Esophagus muscularis mucosa (tissue), 3 donors: ENCODE results near the gene MBD5.

Experiments
- POLR2A ChIP-seq: fragments of 450-650 bp; IDR thresholded peaks from one replicate; pipeline ENCODE4 v1.6.1; 2017; ENCODE audit warnings: antibody characterized with exemption, moderate library complexity, mild to moderate bottlenecking, low read depth
- TF ChIP-seq, protein P1 (sequence below), 3 experiments: fragments of 200-600 bp in 2 of 3; fragments of 450-650 bp in 1 of 3; sonication (generic) in 2 of 3; IDR thresholded peaks; one replicate each; pipeline ENCODE4 v1.5.1; 2017 to 2019; ENCODE audit warnings: antibody characterized with exemption in 3 of 3, mild to moderate bottlenecking in 2 of 3, moderate library complexity in 1 of 3

- TF ChIP-seq, protein P1, sequence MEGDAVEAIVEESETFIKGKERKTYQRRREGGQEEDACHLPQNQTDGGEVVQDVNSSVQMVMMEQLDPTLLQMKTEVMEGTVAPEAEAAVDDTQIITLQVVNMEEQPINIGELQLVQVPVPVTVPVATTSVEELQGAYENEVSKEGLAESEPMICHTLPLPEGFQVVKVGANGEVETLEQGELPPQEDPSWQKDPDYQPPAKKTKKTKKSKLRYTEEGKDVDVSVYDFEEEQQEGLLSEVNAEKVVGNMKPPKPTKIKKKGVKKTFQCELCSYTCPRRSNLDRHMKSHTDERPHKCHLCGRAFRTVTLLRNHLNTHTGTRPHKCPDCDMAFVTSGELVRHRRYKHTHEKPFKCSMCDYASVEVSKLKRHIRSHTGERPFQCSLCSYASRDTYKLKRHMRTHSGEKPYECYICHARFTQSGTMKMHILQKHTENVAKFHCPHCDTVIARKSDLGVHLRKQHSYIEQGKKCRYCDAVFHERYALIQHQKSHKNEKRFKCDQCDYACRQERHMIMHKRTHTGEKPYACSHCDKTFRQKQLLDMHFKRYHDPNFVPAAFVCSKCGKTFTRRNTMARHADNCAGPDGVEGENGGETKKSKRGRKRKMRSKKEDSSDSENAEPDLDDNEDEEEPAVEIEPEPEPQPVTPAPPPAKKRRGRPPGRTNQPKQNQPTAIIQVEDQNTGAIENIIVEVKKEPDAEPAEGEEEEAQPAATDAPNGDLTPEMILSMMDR (IDR thresholded peaks at IDR 0.05): no peak
- TF ChIP-seq POLR2A: no peak
Observed at GRCh38 chr2:148130581-148130980, 109.7 kb downstream of the MBD5 start.
